Type B pancreatic cell (in vitro differentiated cells): ENCODE results near the gene MARS1. TPM values are rescaled to one million over a fixed set of nuclear protein-coding genes. Genes with fewer than 3 reads are reported as not detected.
"Not testable (repeated sequence)": the region's sequence is repeated elsewhere in the genome, so short reads cannot be mapped to it uniquely, and the experiment has no call there.

Experiments
- DNase-seq: peaks from one replicate; pipeline ENCODE4 v3.0.0; 2021; ENCODE audit warnings: mixed read lengths; ENCODE audit not compliant: unreplicated experiment; ENCODE audit errors: extremely low spot score
- H3K27ac Mint-ChIP-seq: 2 replicates; pipeline ENCODE4 v1.8.0; 2021; ENCODE audit warnings: mild to moderate bottlenecking, mixed read lengths
- H3K27me3 Mint-ChIP-seq: 2 replicates; pipeline ENCODE4 v1.8.0; 2021; ENCODE audit warnings: mixed read lengths
- H3K36me3 Mint-ChIP-seq: 2 replicates; pipeline ENCODE4 v1.8.0; 2021; ENCODE audit warnings: mixed read lengths
- H3K4me1 Mint-ChIP-seq: one replicate; pipeline ENCODE4 v1.8.0; 2021; ENCODE audit warnings: mixed read lengths; ENCODE audit not compliant: unreplicated experiment
- H3K4me3 Mint-ChIP-seq: 2 replicates; pipeline ENCODE4 v1.8.0; 2021; ENCODE audit warnings: mild to moderate bottlenecking, mixed read lengths
- H3K9me3 Mint-ChIP-seq: 2 replicates; pipeline ENCODE4 v1.8.0; 2021; ENCODE audit warnings: mixed read lengths
- total RNA-seq: library from RNA; stranded (reverse); gene quantifications from 2 replicates; pipeline ENCODE4 v1.2.1, GENCODE V29; 2021; ENCODE audit warnings: low replicate concordance
- TF ChIP-seq, protein P1 (sequence below): fragments of 200-600 bp; sonication (generic); conservative IDR thresholded peaks from 2 replicates; pipeline ENCODE4 v1.5.0; 2021; ENCODE audit warnings: antibody characterized with exemption, mild to moderate bottlenecking

MARS1 gene
- total RNA-seq, 1 donor from 2014 or later, result 200 TPM

DNA sequence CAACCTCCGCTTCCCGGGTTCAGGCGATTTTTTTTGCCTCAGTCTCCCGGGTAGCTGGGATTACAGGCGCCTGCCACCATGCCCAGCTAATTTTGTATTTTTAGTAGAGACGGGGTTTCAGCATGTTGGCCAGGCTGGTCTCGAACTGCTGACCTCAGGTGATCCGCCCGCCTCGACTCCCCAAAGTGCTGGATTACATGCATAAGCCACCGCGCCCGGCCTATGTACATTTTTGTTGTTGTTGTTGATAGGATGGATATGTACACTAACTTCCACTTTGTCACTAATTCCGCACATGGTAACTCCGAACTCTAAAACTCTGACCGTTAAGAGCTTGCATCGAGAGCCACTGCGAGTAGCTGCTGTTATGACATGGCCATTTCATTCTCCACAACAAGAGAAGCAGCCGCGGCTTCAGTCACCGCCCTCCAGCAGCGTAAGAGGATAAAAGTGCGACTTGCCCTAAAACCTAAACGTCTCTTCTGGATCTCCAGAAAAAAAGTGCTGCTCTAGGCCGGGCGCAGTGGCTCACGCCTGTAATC, 742 bp upstream of the MARS1 start:
- TF ChIP-seq, protein P1, sequence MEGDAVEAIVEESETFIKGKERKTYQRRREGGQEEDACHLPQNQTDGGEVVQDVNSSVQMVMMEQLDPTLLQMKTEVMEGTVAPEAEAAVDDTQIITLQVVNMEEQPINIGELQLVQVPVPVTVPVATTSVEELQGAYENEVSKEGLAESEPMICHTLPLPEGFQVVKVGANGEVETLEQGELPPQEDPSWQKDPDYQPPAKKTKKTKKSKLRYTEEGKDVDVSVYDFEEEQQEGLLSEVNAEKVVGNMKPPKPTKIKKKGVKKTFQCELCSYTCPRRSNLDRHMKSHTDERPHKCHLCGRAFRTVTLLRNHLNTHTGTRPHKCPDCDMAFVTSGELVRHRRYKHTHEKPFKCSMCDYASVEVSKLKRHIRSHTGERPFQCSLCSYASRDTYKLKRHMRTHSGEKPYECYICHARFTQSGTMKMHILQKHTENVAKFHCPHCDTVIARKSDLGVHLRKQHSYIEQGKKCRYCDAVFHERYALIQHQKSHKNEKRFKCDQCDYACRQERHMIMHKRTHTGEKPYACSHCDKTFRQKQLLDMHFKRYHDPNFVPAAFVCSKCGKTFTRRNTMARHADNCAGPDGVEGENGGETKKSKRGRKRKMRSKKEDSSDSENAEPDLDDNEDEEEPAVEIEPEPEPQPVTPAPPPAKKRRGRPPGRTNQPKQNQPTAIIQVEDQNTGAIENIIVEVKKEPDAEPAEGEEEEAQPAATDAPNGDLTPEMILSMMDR, result no peak
- Mint-ChIP-seq H3K4me1 (peaks cover 20% of the 10 kb centered on the region), H3K4me3 (peak overlapping the region; percentile 100), H3K27me3 (peaks cover 6% of the 10 kb centered on the region), H3K9me3 (no peaks in the 10 kb centered on the region), H3K36me3 (peaks cover 17% of the 10 kb centered on the region), H3K27ac (no peak overlapping the region)
- no peak for DNase-seq

DNA sequence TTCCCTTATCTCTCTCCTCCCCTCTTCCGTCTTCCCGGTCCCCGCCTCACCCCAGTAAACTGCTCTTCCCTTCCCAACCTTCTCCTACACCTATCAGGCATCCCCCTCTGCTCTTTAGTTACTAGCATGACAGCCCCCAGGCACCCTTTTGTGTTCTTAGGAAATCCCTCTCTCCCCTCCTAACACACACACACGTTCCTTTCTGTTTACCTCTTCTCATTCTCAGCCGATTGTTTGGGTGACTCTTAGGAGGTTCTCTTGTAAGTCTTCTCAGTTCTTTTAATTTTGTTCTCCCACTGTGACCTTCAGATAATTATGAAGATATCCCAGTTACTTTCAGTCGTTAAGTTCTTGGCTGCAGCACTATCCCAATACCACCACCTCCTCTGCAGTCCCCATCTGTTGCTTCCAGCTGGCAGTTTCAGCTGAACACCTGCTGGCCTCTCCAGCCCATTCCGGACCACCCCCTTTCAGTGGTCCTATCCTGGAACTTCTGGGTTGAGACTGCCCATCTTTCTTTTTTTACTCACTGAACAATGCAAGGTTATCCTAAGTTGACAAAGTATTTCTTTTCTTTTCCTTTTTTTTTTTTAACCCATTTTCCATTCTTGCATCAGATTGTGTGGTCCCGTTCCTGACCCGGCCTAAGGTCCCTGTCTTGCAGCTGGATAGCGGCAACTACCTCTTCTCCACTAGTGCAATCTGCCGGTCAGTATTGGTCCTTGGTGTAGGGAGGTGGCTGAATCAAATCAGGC, 711 bp downstream of the MARS1 start:
- TF ChIP-seq, protein P1, result no peak
- H3K27ac Mint-ChIP-seq, result peak overlapping the region; percentile 92
- H3K27me3 Mint-ChIP-seq, result no peaks in the 10 kb centered on the region
- DNase-seq, result no peak
- H3K9me3 Mint-ChIP-seq, result no peaks in the 10 kb centered on the region
- peaks cover 13% of the 10 kb centered on the region for H3K4me1 Mint-ChIP-seq
- peak overlapping the region; percentile 100 for H3K4me3 Mint-ChIP-seq
- H3K36me3 Mint-ChIP-seq, result peaks cover 24% of the 10 kb centered on the region

DNA sequence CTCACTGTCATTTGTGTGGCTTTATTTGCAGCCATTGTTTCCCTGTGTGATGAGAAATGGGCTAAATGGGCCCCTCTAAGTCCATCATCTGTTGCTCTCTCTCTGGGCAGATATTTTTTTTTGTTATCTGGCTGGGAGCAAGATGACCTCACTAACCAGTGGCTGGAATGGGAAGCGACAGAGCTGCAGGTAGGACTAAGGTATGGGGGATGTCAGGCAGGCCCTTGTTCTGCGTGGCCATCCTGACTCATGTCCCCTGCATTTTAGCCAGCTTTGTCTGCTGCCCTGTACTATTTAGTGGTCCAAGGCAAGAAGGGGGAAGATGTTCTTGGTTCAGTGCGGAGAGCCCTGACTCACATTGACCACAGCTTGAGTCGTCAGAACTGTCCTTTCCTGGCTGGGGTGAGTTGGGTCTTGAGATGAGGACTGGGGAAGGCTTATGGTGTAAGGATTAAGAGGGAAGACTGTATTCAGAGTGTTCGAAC, 1.3 kb downstream of the MARS1 start:
- peak overlapping the region; percentile 92 for H3K27ac Mint-ChIP-seq
- TF ChIP-seq, protein P1, result no peak

DNA sequence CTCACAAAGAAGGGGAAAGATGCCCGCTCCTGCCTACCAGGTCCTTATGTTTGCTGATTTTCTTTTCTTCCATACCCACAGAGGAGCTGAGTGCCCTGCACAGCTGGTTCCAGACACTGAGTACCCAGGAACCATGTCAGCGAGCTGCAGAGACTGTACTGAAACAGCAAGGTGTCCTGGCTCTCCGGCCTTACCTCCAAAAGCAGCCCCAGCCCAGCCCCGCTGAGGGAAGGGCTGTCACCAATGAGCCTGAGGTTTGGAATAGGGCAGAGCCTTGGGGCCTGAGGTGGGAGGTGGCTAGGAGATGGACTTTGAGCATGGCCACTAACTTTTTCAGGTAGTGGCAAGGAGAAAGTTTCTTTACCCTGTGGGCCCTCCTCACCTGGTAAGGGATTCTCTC, 2.3 kb downstream of the MARS1 start:
- H3K27ac Mint-ChIP-seq, result no peak overlapping the region
- H3K4me3 Mint-ChIP-seq, result no peak overlapping the region
- no peaks in the 10 kb centered on the region for H3K9me3 Mint-ChIP-seq
- H3K27me3 Mint-ChIP-seq, result no peaks in the 10 kb centered on the region
- no peak for DNase-seq
- H3K36me3 Mint-ChIP-seq, result peaks cover 24% of the 10 kb centered on the region
- peaks cover 13% of the 10 kb centered on the region for H3K4me1 Mint-ChIP-seq
- TF ChIP-seq, protein P1, result no peak

More for the DNA sequence above, 1.3 kb downstream of the MARS1 start:
- Mint-ChIP-seq H3K9me3 (no peaks in the 10 kb centered on the region), H3K4me1 (peaks cover 13% of the 10 kb centered on the region), H3K27me3 (no peaks in the 10 kb centered on the region), H3K4me3 (peak overlapping the region; percentile 100), H3K36me3 (peaks cover 24% of the 10 kb centered on the region)
- no peak for DNase-seq

DNA sequence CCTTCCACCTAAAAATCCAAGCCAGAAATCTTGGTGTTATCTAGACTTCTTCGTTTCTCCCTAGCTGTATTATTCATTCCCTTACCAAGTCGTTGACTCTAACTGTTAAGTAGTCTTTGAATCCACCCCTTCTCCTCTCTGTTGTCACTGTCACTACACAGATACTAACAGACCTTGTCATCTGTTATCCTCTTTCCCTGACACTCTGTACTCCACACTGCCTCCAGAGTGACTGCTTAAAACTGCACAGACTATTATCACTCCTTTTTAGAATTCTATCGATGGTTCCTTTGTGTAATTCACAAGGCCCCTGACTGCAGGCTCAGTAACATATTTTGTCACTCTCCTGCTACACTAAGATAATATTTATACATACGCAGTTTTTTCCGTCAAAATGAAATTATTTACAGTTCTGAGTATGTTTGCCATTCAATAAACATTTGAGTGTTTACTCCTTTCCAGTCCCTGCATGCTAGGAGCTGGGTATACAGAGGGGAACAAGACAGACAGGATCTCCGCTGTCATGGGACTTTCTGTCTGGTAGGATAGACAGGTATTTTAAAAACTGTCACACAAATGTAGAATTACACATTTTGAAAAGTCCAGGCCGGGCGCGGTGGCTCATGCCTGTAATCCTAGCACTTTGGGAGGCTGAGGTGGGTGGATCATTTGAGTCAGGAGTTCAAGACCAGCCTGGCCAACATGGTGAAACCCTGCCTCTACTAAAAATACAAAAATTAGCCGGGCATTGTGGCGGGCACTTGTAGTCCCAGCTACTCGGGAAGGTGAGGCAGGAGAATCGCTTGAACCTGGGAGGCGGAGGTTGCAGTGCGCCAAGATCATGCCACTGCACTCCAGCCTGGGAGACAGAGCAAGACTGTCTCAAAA, 3.8 kb downstream of the MARS1 start:
- Mint-ChIP-seq H3K4me3 (peak overlapping the region; percentile 59), H3K36me3 (peaks cover 24% of the 10 kb centered on the region), H3K27me3 (no peaks in the 10 kb centered on the region), H3K27ac (peak overlapping the region; percentile 58), H3K9me3 (no peaks in the 10 kb centered on the region), H3K4me1 (peaks cover 13% of the 10 kb centered on the region)
- TF ChIP-seq, protein P1, result peak; percentile 44
- no peak for DNase-seq

DNA sequence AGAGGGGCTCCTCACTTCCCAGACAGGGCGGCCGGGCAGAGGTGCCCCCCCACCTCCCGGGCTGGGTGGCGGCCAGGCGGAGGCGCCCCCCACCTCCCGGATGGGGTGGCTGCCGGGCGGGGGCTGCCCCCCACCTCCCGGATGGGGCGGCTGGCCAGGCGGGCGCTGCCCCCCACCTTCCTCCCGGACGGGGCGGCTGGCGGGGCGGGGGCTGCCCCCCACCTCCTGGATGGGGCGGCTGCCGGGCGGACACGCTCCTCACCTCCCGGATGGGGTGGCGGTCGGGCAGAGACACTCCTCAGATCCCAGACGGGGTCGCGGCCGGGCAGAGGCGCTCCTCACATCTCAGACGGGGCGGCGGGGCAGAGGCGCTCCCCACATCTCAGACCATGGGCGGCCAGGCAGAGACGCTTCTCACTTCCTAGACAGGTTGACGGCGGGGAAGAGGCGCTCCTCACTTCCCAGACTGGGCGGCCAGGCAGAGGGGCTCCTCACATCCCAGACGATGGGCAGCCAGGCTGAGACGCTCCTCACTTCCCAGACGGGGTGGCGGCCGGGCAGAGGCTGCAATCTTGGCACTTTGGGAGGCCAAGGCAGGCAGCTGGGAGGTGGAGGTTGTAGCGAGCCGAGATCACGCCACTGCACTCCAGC, 7.3 kb downstream of the MARS1 start:
- H3K36me3 Mint-ChIP-seq, result peaks cover 34% of the 10 kb centered on the region
- H3K9me3 Mint-ChIP-seq, H3K27ac Mint-ChIP-seq, DNase-seq, H3K27me3 Mint-ChIP-seq, H3K4me1 Mint-ChIP-seq, H3K4me3 Mint-ChIP-seq: not testable (repeated sequence)
